ENCODE measurements around the gene SETD7. TPM values are rescaled to one million over a fixed set of nuclear protein-coding genes. Genes with fewer than 3 reads are reported as not detected.

The SETD7 gene
- total and polyA plus RNA-seq, 2 donors from 2014 or later = 6.5 to 29.1 TPM

- Histone ChIP-seq H3K27ac (ENCODE audit: low read depth in 2 of 2, low read length in 2 of 2) (no peak overlapping the region), H3K9ac (ENCODE audit: low read length in 3 of 3) (no peak overlapping the region), H3K36me3 (ENCODE audit: control insufficient read depth in 2 of 3, insufficient read depth in 3 of 3, low read length in 3 of 3) (no peaks in the 10 kb centered on the region), H3K27me3 (ENCODE audit: control insufficient read depth, insufficient read depth, low read length) (peaks cover 2% of the 10 kb centered on the region), H3K4me1 (ENCODE audit: control insufficient read depth in 2 of 3, insufficient read depth in 2 of 3, low read depth in 1 of 3, low read length in 3 of 3) (peaks cover 0 to 12% (median 0%) of the 10 kb centered on the region in 3 donors), H3K9me3 (ENCODE audit: control insufficient read depth in 2 of 3, insufficient read depth in 1 of 3, low read length in 3 of 3) (no peaks in the 10 kb centered on the region), H3K4me3 (ENCODE audit: low read length in 3 of 3) (no peak overlapping the region)
- DNase-seq (peak in 2 of 5 donors; percentile 43 to 46), FAIRE-seq (no peak)
- intact Hi-C loops (cut with DNase I) = no loop called here
- TF ChIP-seq CTCF (IDR thresholded peaks at IDR 0.05; ENCODE audit: borderline replicate concordance, extremely low read depth, insufficient read depth) = no peak
These were observed 2.4 kb upstream of the SETD7 start for GRCh38 chr4:139558235-139559088.

- Histone ChIP-seq H3K9ac (ENCODE audit: low read length in 3 of 3) (peak overlapping the region in 1 of 3 donors; percentile 91), H3K27me3 (ENCODE audit: control insufficient read depth, insufficient read depth, low read length) (peaks cover 2% of the 10 kb centered on the region), H3K4me3 (ENCODE audit: low read length in 3 of 3) (peak overlapping the region in 2 of 3 donors; percentile 57 to 87), H3K27ac (ENCODE audit: low read depth in 2 of 2, low read length in 2 of 2) (no peak overlapping the region), H3K4me1 (ENCODE audit: control insufficient read depth in 2 of 3, insufficient read depth in 2 of 3, low read depth in 1 of 3, low read length in 3 of 3) (peaks cover 0 to 13% (median 0%) of the 10 kb centered on the region in 3 donors), H3K36me3 (ENCODE audit: control insufficient read depth in 2 of 3, insufficient read depth in 3 of 3, low read length in 3 of 3) (no peaks in the 10 kb centered on the region), H3K9me3 (ENCODE audit: control insufficient read depth in 2 of 3, insufficient read depth in 1 of 3, low read length in 3 of 3) (no peaks in the 10 kb centered on the region)
- no peak for DNase-seq
- no peak for TF ChIP-seq CTCF (IDR thresholded peaks at IDR 0.05; ENCODE audit: borderline replicate concordance, extremely low read depth, insufficient read depth)
- intact Hi-C loops (cut with DNase I) = no loop called here
- no peak for FAIRE-seq
These were observed 1.6 kb upstream of the SETD7 start for GRCh38 chr4:139557556-139558110.

- peak overlapping the region; percentile 70 to 87 (median 83) for H3K4me3 ChIP-seq (ENCODE audit: low read length in 3 of 3)
- H3K9ac ChIP-seq (ENCODE audit: low read length in 3 of 3) = peak overlapping the region; percentile 50 to 91 (median 50)
- TF ChIP-seq CTCF (IDR thresholded peaks at IDR 0.05; ENCODE audit: borderline replicate concordance, extremely low read depth, insufficient read depth) = no peak
- H3K36me3 ChIP-seq (ENCODE audit: control insufficient read depth in 2 of 3, insufficient read depth in 3 of 3, low read length in 3 of 3) = no peaks in the 10 kb centered on the region
- no peaks in the 10 kb centered on the region for H3K9me3 ChIP-seq (ENCODE audit: control insufficient read depth in 2 of 3, insufficient read depth in 1 of 3, low read length in 3 of 3)
- intact Hi-C loops (cut with DNase I) = no loop called here
- H3K4me1 ChIP-seq (ENCODE audit: control insufficient read depth in 2 of 3, insufficient read depth in 2 of 3, low read depth in 1 of 3, low read length in 3 of 3) = peaks cover 0 to 13% (median 0%) of the 10 kb centered on the region in 3 donors
- peak overlapping the region; percentile 93 to 97 for H3K27ac ChIP-seq (ENCODE audit: low read depth in 2 of 2, low read length in 2 of 2)
- peaks cover 2% of the 10 kb centered on the region for H3K27me3 ChIP-seq (ENCODE audit: control insufficient read depth, insufficient read depth, low read length)
- DNase-seq (peak; percentile 63 to 87 (median 77)), FAIRE-seq (no peak)
These were observed 921 bp upstream of the SETD7 start for GRCh38 chr4:139556724-139557555.

Measured in kidney (tissue), 14 donors.